Activated CD4-positive, alpha-beta T cell treated with anti-CD3 and anti-CD28 coated beads, Interleukin-2, amount 10 ng/mL, durations not matched to agents 24 days and 14 days (primary cell): Measurements from ENCODE around the gene FGF6. TPM values are rescaled to one million over a fixed set of nuclear protein-coding genes. Genes with fewer than 3 reads are reported as not detected.
A peak's percentile ranks its signal among the peaks of the same experiment; 100 is the strongest.
"Not testable (repeated sequence)": the region's sequence is repeated elsewhere in the genome, so short reads cannot be mapped to it uniquely, and the experiment has no call there.

Experiments used
- DNase-seq: peaks from one replicate; pipeline ENCODE4 v3.0.0; 2022
- H3K27ac Mint-ChIP-seq: one replicate; pipeline ENCODE4 v1.8.0; 2022; ENCODE audit warnings: mild to moderate bottlenecking, mixed read lengths
- H3K27me3 Mint-ChIP-seq: one replicate; pipeline ENCODE4 v1.8.0; 2022; ENCODE audit warnings: mixed read lengths
- H3K36me3 Mint-ChIP-seq: one replicate; pipeline ENCODE4 v1.8.0; 2022; ENCODE audit warnings: low read depth, mild to moderate bottlenecking, mixed read lengths
- H3K4me1 Mint-ChIP-seq: one replicate; pipeline ENCODE4 v1.8.0; 2021; ENCODE audit warnings: mixed read lengths
- H3K4me3 Mint-ChIP-seq: one replicate; pipeline ENCODE4 v1.8.0; 2022; ENCODE audit warnings: mild to moderate bottlenecking, moderate library complexity, mixed read lengths
- H3K9me3 Mint-ChIP-seq: one replicate; pipeline ENCODE4 v1.8.0; 2021; ENCODE audit warnings: mixed read lengths
- intact Hi-C: fragments of 100-400 bp; cut with micrococcal nuclease; formaldehyde crosslinking; loops from one replicate; pipeline ENCODE4 v1.15.1; 2023
- total RNA-seq: library from RNA; stranded (reverse); gene quantifications from 2 replicates; pipeline ENCODE4 v1.2.3, GENCODE V29; 2022

FGF6 gene
- total RNA-seq, 1 donor from 2014 or later: not detected

DNA sequence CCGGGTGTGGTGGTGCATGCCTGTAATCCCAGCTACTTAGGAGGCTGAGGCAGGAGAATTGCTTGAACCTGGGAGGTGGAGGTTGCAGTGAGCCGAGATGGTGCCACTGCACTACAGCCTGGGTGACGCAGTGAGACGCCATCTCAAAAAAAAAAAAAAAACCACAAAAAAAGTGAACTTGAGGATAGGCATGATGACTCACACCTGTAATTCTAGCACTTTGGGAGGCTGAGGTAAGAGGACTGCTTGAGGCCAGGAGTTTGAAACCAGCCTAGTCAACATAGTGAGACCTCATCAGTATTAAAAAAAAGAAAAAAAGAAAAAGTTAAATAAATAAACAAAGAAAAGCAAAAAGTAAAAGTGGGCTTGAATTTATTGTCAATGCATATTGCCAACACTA lies 10.2 kb upstream of the FGF6 start:
- intact Hi-C loops, H3K4me1 Mint-ChIP-seq, H3K4me3 Mint-ChIP-seq, H3K27ac Mint-ChIP-seq, H3K36me3 Mint-ChIP-seq, H3K9me3 Mint-ChIP-seq: not testable (repeated sequence)
- peak; percentile 45 for DNase-seq
- H3K27me3 Mint-ChIP-seq: peaks cover 32% of the 10 kb centered on the region

DNA sequence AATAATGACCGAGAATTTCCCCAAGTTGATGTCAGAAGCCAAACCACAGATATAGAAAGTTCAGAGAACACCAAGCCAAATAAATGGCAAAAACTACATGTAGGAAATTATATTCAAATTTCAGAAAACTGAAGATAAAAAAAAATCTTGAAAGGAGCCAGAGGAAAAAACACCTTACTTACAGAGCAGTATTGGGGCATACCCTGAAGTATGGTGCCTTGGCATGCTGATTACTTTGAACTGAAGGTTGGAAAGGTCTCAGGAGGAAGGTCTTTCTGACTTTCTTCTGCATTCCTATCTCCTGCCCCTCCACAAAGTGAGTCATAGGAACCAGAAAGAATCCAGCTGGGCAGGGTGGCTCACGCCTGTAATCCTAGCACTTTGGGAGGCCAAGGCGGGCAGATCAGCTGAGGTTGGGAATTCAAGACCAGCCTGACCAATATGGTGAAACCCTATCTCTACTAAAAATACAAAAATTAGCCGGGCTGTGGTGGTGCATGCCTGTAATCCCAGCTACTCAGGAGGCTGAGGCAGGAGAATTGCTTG lies 8.8 kb upstream of the FGF6 start:
- H3K4me1 Mint-ChIP-seq: no peaks in the 10 kb centered on the region
- H3K27me3 Mint-ChIP-seq: peaks cover 28% of the 10 kb centered on the region
- no peak for DNase-seq
- no peak overlapping the region for H3K27ac Mint-ChIP-seq
- H3K36me3 Mint-ChIP-seq: peaks cover 2% of the 10 kb centered on the region
- H3K4me3 Mint-ChIP-seq: no peak overlapping the region
- intact Hi-C loops: no loop called here
- peaks cover 9% of the 10 kb centered on the region for H3K9me3 Mint-ChIP-seq

- intact Hi-C loops: no loop called here
- Mint-ChIP-seq H3K27me3 (peaks cover 27% of the 10 kb centered on the region), H3K9me3 (peaks cover 9% of the 10 kb centered on the region), H3K27ac (no peak overlapping the region), H3K36me3 (peaks cover 2% of the 10 kb centered on the region), H3K4me3 (no peak overlapping the region), H3K4me1 (no peaks in the 10 kb centered on the region)
- no peak for DNase-seq
These were observed 6.1 kb upstream of the FGF6 start for GRCh38 chr12:4451694-4452093.

DNA sequence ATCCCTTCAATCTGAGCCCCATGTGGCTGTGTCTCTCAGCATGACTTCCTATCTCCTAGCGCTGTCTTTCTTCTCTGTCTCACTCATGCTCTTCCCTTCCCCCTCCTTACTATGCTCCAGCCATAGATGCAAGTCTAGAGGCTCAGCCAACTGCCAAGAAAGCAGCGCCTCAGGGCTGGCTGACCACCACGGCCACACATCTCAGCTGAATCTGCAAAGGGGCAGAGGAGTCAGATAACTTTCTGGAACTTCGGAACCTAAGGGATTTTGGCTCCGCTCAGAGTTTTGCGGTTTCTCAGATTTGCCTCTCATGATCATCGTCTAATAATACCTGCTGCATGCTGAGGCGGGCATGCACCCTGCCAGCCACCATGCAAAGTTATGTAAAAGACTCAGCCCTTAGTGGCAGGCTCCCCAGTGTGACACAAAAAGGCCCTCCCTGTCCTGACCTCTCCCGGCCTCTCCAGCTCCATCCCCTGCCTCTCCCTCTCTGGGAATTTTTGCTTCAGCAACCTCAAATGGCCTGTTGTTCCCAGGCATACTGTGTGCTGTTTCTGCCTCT lies 5.0 kb upstream of the FGF6 start:
- H3K9me3 Mint-ChIP-seq: peaks cover 9% of the 10 kb centered on the region
- no peak overlapping the region for H3K4me3 Mint-ChIP-seq
- H3K36me3 Mint-ChIP-seq: peaks cover 2% of the 10 kb centered on the region
- H3K27ac Mint-ChIP-seq: no peak overlapping the region
- no peak for DNase-seq
- H3K4me1 Mint-ChIP-seq: no peaks in the 10 kb centered on the region
- peaks cover 24% of the 10 kb centered on the region for H3K27me3 Mint-ChIP-seq
- intact Hi-C loops: no loop called here

DNA sequence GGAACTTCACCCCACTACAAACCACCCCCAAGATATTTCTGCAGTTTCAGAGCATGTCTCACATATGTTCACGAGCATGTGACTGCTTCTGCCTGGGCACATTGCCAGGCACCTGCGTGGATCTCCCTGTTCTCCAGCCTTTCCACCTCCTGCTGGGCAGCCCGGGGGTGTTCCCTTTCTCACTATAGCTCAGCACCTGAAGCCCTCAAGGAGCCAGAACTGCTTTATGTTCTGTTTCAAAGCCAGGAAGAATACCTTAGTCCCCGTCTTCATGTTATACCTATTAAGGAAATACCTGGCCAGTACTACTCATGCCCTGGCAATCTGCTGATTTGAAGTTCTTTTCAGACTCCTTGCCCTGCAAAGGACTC lies 4.2 kb upstream of the FGF6 start:
- intact Hi-C loops: no loop called here
- no peak overlapping the region for H3K4me3 Mint-ChIP-seq
- DNase-seq: no peak
- H3K36me3 Mint-ChIP-seq: peaks cover 2% of the 10 kb centered on the region
- H3K27me3 Mint-ChIP-seq: peaks cover 24% of the 10 kb centered on the region
- no peaks in the 10 kb centered on the region for H3K4me1 Mint-ChIP-seq
- no peak overlapping the region for H3K27ac Mint-ChIP-seq
- H3K9me3 Mint-ChIP-seq: peaks cover 9% of the 10 kb centered on the region

- Mint-ChIP-seq H3K27me3 (peaks cover 24% of the 10 kb centered on the region), H3K4me1 (no peaks in the 10 kb centered on the region), H3K9me3 (peaks cover 9% of the 10 kb centered on the region), H3K36me3 (peaks cover 2% of the 10 kb centered on the region), H3K27ac (no peak overlapping the region), H3K4me3 (no peak overlapping the region)
- DNase-seq: no peak
- intact Hi-C loops: no loop called here
These were observed 3.6 kb upstream of the FGF6 start for GRCh38 chr12:4448943-4449850.

- Mint-ChIP-seq H3K4me3 (no peak overlapping the region), H3K4me1 (no peaks in the 10 kb centered on the region), H3K27ac (no peak overlapping the region), H3K27me3 (peaks cover 24% of the 10 kb centered on the region), H3K9me3 (peaks cover 4% of the 10 kb centered on the region), H3K36me3 (peaks cover 2% of the 10 kb centered on the region)
- intact Hi-C loops: no loop called here
- DNase-seq: no peak
These were observed 2.8 kb upstream of the FGF6 start for GRCh38 chr12:4448371-4448940.

GRCh38 chr12:4447151-4447550 lies 1.5 kb upstream of the FGF6 start:
- intact Hi-C loops: no loop called here
- Mint-ChIP-seq H3K4me1 (no peaks in the 10 kb centered on the region), H3K9me3 (peaks cover under 1% of the 10 kb centered on the region), H3K4me3 (no peak overlapping the region), H3K27ac (no peak overlapping the region), H3K36me3 (no peaks in the 10 kb centered on the region), H3K27me3 (peaks cover 21% of the 10 kb centered on the region)
- DNase-seq: no peak

GRCh38 chr12:4446335-4446734 lies 720 bp upstream of the FGF6 start:
- Mint-ChIP-seq H3K4me1 (no peaks in the 10 kb centered on the region), H3K27me3 (peaks cover 12% of the 10 kb centered on the region), H3K36me3 (no peaks in the 10 kb centered on the region), H3K4me3 (no peak overlapping the region), H3K27ac (no peak overlapping the region), H3K9me3 (no peaks in the 10 kb centered on the region)
- intact Hi-C loops: no loop called here
- no peak for DNase-seq

DNA sequence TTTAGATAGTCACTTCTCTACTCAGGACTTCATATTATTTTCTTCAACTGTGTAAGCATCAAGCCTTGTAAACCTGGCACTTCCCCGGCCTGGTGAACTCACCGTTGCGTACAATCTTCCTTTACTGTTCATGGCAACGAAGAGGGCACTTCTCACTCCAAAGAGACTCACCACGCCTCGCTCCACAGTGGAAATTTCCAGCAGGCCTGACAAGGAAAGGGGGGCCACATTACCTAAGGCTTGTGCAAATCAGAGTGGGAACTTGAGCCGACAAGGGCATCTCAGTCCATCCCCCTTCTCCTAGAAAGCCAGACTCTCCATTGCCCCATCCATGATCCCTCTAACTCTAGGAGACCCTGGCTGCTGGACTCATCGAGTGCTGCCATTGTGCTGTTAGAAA lies 1.6 kb downstream of the FGF6 start:
- Mint-ChIP-seq H3K27ac (no peak overlapping the region), H3K9me3 (no peaks in the 10 kb centered on the region), H3K27me3 (peaks cover 8% of the 10 kb centered on the region), H3K36me3 (no peaks in the 10 kb centered on the region), H3K4me3 (no peak overlapping the region), H3K4me1 (peaks cover 9% of the 10 kb centered on the region)
- DNase-seq: no peak
- intact Hi-C loops: no loop called here

DNA sequence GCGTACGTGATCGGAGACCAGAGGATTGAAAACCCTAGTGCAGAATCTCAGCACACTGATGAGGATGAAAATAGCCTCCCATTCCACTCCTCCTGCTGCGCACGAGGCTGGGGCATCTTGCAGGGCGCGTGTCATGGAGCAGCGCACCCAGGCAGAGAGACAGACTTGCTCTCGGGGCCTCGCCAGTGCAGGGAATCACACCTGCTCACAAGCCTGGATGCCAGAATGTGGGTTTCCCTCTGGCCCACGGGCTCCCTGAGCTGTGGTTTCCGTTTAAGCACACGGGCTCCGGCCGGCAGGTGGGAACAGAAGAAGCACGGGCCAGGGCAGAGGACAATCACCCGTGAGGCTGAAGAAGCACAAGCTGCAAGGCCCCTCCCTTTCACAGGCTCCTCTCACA lies 2.0 kb downstream of the FGF6 start:
- no peak for DNase-seq
- H3K4me1 Mint-ChIP-seq: peaks cover 12% of the 10 kb centered on the region
- intact Hi-C loops: no loop called here
- H3K9me3 Mint-ChIP-seq: no peaks in the 10 kb centered on the region
- peaks cover 10% of the 10 kb centered on the region for H3K27me3 Mint-ChIP-seq
- H3K36me3 Mint-ChIP-seq: no peaks in the 10 kb centered on the region
- H3K4me3 Mint-ChIP-seq: no peak overlapping the region
- no peak overlapping the region for H3K27ac Mint-ChIP-seq

DNA sequence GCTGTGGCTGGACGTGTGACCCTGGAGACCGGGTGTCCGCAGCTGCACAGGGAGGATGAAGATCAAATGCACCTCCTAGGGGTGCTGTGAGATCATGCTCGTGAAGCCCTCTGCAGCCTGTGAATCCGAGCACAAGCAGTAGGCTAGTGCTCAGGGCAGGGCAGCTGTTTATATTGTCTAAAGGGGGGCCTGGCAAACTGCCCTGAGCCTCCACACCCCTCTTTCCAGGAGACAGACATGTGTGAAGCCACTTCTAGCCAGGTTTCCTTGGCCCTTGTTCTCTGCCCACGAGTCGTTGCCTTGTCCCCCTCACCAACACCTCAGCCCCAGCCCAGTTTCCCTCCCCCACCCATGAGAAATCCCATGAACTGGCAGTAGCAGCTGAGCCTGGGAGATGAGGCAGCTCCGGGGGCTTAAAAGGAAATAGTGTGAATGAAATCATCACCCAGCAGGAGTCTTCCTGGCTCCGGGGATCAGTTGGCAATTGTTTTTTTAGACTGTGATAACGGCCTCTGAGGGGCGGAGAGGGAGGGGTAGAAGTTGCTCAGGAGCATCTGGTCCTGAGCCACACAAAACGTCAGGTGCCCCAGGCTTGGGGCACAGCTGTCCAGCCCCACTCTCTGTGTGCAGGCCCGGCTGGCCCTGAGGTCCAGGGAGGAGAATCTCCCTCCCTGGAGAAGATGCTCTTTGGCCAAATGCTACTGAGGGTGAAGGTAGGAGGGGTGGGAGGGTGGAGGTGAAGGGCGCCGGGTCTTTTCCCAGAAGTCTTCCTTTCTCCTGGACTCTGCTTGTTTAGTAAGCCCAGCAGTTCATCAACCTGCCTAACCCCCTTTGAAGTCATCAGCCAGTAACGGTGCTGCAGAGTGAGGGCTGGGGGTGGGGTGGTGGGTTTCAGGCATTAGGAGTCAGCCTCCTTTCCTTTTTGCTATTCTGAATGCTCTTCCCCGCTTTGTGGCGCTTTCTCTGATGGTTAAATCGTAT lies 4.0 kb downstream of the FGF6 start:
- no peak overlapping the region for H3K27ac Mint-ChIP-seq
- H3K36me3 Mint-ChIP-seq: no peaks in the 10 kb centered on the region
- H3K4me1 Mint-ChIP-seq: peaks cover 12% of the 10 kb centered on the region
- intact Hi-C loops: no loop called here
- H3K27me3 Mint-ChIP-seq: peaks cover 10% of the 10 kb centered on the region
- DNase-seq: no peak
- no peak overlapping the region for H3K4me3 Mint-ChIP-seq
- H3K9me3 Mint-ChIP-seq: no peaks in the 10 kb centered on the region

- Mint-ChIP-seq H3K4me3 (no peak overlapping the region), H3K36me3 (no peaks in the 10 kb centered on the region), H3K9me3 (no peaks in the 10 kb centered on the region), H3K27me3 (peaks cover 11% of the 10 kb centered on the region), H3K27ac (no peak overlapping the region), H3K4me1 (peaks cover 12% of the 10 kb centered on the region)
- DNase-seq: no peak
- intact Hi-C loops: no loop called here
These were observed 5.3 kb downstream of the FGF6 start for GRCh38 chr12:4440187-4440941.
